T-cell (primary cell): ENCODE results near the gene GGT1. TPM values are rescaled to one million over a fixed set of nuclear protein-coding genes. Genes with fewer than 3 reads are reported as not detected.
A peak's percentile ranks its signal among the peaks of the same experiment; 100 is the strongest.
"Not testable (repeated sequence)": the region's sequence is repeated elsewhere in the genome, so short reads cannot be mapped to it uniquely, and the experiment has no call there.

Experiments
- ATAC-seq, 4 experiments: fragments of 200-7000 bp in 3 of 4; fragments of 150-1000 bp in 1 of 4; cut with Tn5 transposase; replicated peaks in 1 of 4; 1 replicate in 3 of 4; 2 replicates in 1 of 4; pipeline ENCODE4 v1.10.0; 2021; ENCODE audit warnings: moderate library complexity in 3 of 4, mild to moderate bottlenecking in 2 of 4, moderate number of reproducible peaks in 1 of 4
- CTCF ChIA-PET, 2 donors: fragments of 300-600 bp; sonication (Branson Sonifier 250); formaldehyde crosslinking; loops; one replicate each; lab custom pipeline; 2022; ENCODE audit warnings: antibody characterized with exemption in 2 of 2; lab: Charles Lee
- POLR2A ChIA-PET, 2 donors: fragments of 300-600 bp; sonication (Branson Sonifier 250); formaldehyde crosslinking; loops; one replicate each; lab custom pipeline; 2022; ENCODE audit warnings: antibody characterized with exemption in 2 of 2; lab: Charles Lee
- DNase-seq, 35 experiments: peaks; one replicate each; pipeline versions ENCODE4 v3.0.0 to v3.0.0-alpha.2; 2013 to 2023
- H3K27ac ChIP-seq: one replicate; pipeline ENCODE4 v1.5.1; 2013; ENCODE audit warnings: low read length
- H3K27me3 ChIP-seq, 2 experiments: replicated peaks in 1 of 2; 1 replicate in 1 of 2; 2 replicates in 1 of 2; pipeline versions ENCODE4 v1.6.1 to v1.7.0; 2013; ENCODE audit warnings: low read length in 1 of 2, mixed read lengths in 1 of 2; ENCODE audit not compliant: control insufficient read depth in 2 of 2, insufficient read depth in 2 of 2; ENCODE audit errors: extremely low read depth in 1 of 2
- H3K36me3 ChIP-seq, 2 donors: 1 replicate in 1 of 2; 2 replicates in 1 of 2; pipeline versions ENCODE4 v1.6.1 to v1.7.0; 2013; ENCODE audit warnings: low read length in 1 of 2; ENCODE audit not compliant: control insufficient read depth in 2 of 2, insufficient read depth in 1 of 2; ENCODE audit errors: extremely low read depth in 1 of 2
- H3K4me1 ChIP-seq, 2 experiments: 1 replicate in 1 of 2; 2 replicates in 1 of 2; pipeline versions ENCODE4 v1.6.1 to v1.7.0; 2013; ENCODE audit warnings: low read length in 2 of 2, mixed read lengths in 1 of 2; ENCODE audit not compliant: insufficient read depth in 2 of 2, control insufficient read depth in 1 of 2; ENCODE audit errors: extremely low read depth in 1 of 2
- H3K4me3 ChIP-seq, 2 donors: 1 replicate in 1 of 2; 2 replicates in 1 of 2; pipeline versions ENCODE4 v1.5.1 to v1.7.0; 2013; ENCODE audit warnings: mild to moderate bottlenecking in 2 of 2, low read length in 1 of 2, moderate library complexity in 1 of 2; ENCODE audit not compliant: control insufficient read depth in 1 of 2; ENCODE audit errors: extremely low read depth in 1 of 2
- H3K9me3 ChIP-seq: 2 replicates; pipeline ENCODE4 v1.7.0; 2013
- H3K27ac Mint-ChIP-seq, 2 donors: one replicate each; pipeline ENCODE4 v1.8.0; 2020 to 2021; ENCODE audit warnings: mild to moderate bottlenecking in 2 of 2, mixed read lengths in 2 of 2
- H3K27me3 Mint-ChIP-seq, 2 donors: one replicate each; pipeline ENCODE4 v1.8.0; 2021 to 2022; ENCODE audit warnings: mixed read lengths in 2 of 2
- H3K36me3 Mint-ChIP-seq: one replicate; pipeline ENCODE4 v1.8.0; 2021; ENCODE audit warnings: mixed read lengths
- H3K4me1 Mint-ChIP-seq, 3 donors: one replicate each; pipeline ENCODE4 v1.8.0; 2020 to 2022; ENCODE audit warnings: mixed read lengths in 3 of 3, mild to moderate bottlenecking in 1 of 3
- H3K4me3 Mint-ChIP-seq, 3 donors: one replicate each; pipeline ENCODE4 v1.8.0; 2020 to 2022; ENCODE audit warnings: mild to moderate bottlenecking in 3 of 3, mixed read lengths in 3 of 3, moderate library complexity in 3 of 3
- H3K9me3 Mint-ChIP-seq, 3 donors: one replicate each; pipeline ENCODE4 v1.8.0; 2020 to 2022; ENCODE audit warnings: mixed read lengths in 3 of 3
- WGBS: methylation state at CpG from one replicate; pipeline ENCODE4 v1.1.5; 2013; ENCODE audit warnings: missing lambda C conversion rate; ENCODE audit not compliant: insufficient coverage; 5-methylcytosine and 5-hydroxymethylcytosine counted together
- total RNA-seq, 35 experiments: library from RNA in 6 of 35; stranded (reverse) in 6 of 35; fragments of 120-200 nt in 1 of 35; gene quantifications; one replicate each; pipeline versions ENCODE4 v1.2.1 to v1.2.4 and lab custom pipeline; 2013 to 2026

GGT1 gene
- total RNA-seq, 5 donors from 2014 or later (not counting 1 experiment from before 2014, with no cell fraction given), result 11.8 to 30.6 (median 19.8) TPM

- WGBS, result no CpG with 5 or more reads among the region's 13 CpGs
- H3K27me3 Mint-ChIP-seq, H3K36me3 ChIP-seq, ATAC-seq, POLR2A ChIA-PET, H3K9me3 ChIP-seq, H3K4me3 Mint-ChIP-seq, H3K27ac Mint-ChIP-seq, H3K4me3 ChIP-seq, H3K9me3 Mint-ChIP-seq, H3K27me3 ChIP-seq, H3K27ac ChIP-seq, H3K36me3 Mint-ChIP-seq, CTCF ChIA-PET, DNase-seq: not testable (repeated sequence)
- H3K4me1 Mint-ChIP-seq, result peaks cover 18 to 26% (median 23%) of the 10 kb centered on the region in 3 donors
- H3K4me1 ChIP-seq, result peaks cover 4 to 15% of the 10 kb centered on the region in 2 experiments
Observed at GRCh38 chr22:24632642-24633041, 29.6 kb downstream of the GGT1 start.

DNA sequence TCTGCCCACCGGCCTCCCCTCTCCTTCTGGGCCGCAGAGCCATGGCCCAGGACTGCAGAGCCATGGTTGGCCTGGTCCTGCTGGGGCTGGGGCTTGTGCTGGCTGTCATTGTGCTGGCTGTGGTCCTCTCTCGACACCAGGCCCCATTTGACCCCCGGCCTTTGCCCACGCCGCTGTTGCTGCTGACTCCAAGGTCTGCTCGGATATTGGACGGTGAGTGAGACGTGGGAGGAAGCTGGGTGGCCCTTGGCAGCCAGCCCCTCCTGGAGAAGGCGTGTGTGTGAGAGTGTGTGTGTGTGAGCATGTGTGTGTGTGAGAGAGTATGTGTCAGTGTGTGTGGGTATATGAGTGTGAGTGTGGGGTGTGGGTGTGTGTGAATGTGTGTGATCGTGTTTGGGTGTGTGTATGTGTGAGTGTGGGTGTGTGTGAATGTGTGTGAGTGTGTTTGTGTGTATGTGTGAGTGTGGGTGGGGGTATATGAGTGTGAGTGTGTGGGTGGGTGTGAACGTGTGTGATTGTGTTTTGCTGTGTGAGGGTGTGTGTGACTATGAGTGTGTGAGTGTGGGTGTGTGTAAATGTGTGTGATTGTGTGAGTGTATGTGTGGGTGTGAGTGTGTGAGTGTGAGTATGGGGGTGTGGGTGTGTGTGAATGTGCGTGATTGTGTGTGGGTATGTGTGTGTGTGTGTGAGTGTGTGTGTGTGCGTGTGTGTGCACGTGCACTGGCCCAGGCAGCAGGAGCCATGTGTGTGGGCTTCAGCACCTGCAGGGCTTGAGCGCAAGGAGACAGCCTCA lies 30.4 kb downstream of the GGT1 start:
- peak overlapping the region in 1 of 3 donors; percentile 2 for H3K4me3 Mint-ChIP-seq
- peaks cover 18 to 26% (median 23%) of the 10 kb centered on the region in 3 donors for H3K4me1 Mint-ChIP-seq
- not testable (repeated sequence) for ATAC-seq

DNA sequence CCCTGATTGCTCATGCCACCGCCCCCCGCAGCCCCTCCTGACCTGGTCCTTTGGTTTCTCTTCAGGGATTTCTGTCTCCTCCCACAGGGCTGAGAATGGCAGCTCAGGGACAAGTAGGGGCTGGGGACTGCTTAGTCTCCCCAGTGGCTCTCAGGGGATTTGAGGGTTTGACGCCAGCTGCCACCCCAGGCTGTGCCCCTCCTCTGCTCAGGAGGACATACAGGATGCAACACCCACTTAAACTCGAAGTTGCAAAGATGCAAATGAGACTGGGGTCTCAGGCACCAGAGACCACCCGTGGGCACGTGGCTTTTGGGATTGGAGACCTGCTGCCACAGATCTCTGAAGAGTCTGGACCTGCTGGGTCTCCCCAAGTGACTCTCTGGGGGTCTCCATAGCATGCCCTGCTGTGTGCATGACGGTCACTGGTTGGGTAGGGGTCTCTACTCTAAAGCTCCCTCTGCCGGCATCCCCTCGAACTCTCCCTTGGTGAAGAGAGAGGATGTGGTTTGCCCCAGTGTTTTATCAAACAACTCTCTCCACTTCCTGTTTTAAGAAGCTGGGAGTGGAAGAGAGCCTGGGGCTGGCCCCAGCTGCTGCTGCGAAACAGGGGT lies 31.9 kb downstream of the GGT1 start:
- CTCF ChIA-PET, H3K9me3 ChIP-seq, H3K4me3 ChIP-seq, H3K27me3 Mint-ChIP-seq, H3K27ac ChIP-seq, H3K27me3 ChIP-seq, POLR2A ChIA-PET, ATAC-seq, H3K36me3 ChIP-seq, H3K36me3 Mint-ChIP-seq, H3K9me3 Mint-ChIP-seq: not testable (repeated sequence)
- 46% methylated on average over 3 of the region's 10 CpGs for WGBS
- peak in 5 of 35 experiments; percentile 5 to 16 (median 11) for DNase-seq
- H3K4me1 Mint-ChIP-seq, result peaks cover 18 to 26% (median 23%) of the 10 kb centered on the region in 3 donors
- peaks cover 4 to 15% of the 10 kb centered on the region in 2 experiments for H3K4me1 ChIP-seq
- H3K4me3 Mint-ChIP-seq, result peak overlapping the region in 1 of 3 donors; percentile 70
- peak overlapping the region in 1 of 2 donors; percentile 72 for H3K27ac Mint-ChIP-seq

More for the DNA sequence above, 30.4 kb downstream of the GGT1 start:
- H3K4me3 ChIP-seq, H3K36me3 Mint-ChIP-seq, POLR2A ChIA-PET, H3K9me3 ChIP-seq, CTCF ChIA-PET, H3K27ac ChIP-seq, H3K27me3 Mint-ChIP-seq, H3K36me3 ChIP-seq, DNase-seq, H3K27me3 ChIP-seq, H3K9me3 Mint-ChIP-seq: not testable (repeated sequence)
- peaks cover 4 to 15% of the 10 kb centered on the region in 2 experiments for H3K4me1 ChIP-seq
- 76% methylated on average over 9 of the region's 16 CpGs for WGBS
- peak overlapping the region in 1 of 2 donors; percentile 50 for H3K27ac Mint-ChIP-seq

DNA sequence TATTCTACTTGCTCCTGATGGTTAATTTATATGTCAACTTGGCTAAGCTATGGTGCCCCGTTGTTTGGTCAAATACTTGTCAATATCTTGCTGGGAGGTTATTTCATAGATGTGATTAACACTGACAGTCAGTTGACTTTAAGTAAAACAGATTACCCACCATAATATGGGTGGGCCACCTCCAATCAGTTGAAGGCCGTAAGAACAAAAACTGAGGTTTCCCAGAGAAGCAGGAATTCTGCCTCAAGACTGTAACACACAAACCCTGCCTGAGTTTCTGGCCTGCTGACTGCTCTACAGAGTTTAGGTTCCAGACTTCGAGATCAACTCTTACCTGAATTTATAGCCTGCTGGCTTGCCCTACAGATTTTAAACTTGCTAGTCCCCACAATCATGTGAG lies 33.5 kb downstream of the GGT1 start:
- not testable (repeated sequence) for H3K4me3 Mint-ChIP-seq

DNA sequence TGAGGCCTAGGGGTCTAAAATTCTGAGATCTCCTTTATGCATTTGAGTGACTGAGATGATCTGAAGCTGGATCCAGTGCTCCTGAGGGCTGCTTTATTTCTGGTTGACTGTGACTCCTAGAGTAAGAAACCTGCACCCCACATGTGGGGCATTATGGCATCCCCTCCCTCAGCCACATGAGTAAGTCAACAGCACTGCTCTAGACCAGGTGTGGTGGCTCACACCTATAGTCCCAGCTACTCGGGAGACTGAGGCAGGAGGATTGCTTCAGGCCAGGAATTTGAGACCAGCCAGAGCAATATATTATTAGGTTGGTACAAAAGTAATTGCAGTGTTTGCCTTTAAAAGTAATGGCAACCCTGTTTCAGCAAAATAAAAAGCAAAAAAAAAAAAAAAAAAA lies 39.3 kb downstream of the GGT1 start:
- H3K4me3 Mint-ChIP-seq, POLR2A ChIA-PET, H3K4me1 Mint-ChIP-seq, ATAC-seq, H3K4me1 ChIP-seq, H3K27me3 ChIP-seq, CTCF ChIA-PET, H3K9me3 ChIP-seq, H3K9me3 Mint-ChIP-seq, DNase-seq, H3K4me3 ChIP-seq, H3K27ac Mint-ChIP-seq, H3K36me3 ChIP-seq, H3K36me3 Mint-ChIP-seq, H3K27ac ChIP-seq, H3K27me3 Mint-ChIP-seq: not testable (repeated sequence)
- WGBS, result no CpG with 5 or more reads among the region's 1 CpG

More for the DNA sequence above, 33.5 kb downstream of the GGT1 start:
- POLR2A ChIA-PET, result interaction anchor here in 1 of 2 donors (0.6 kb wide), 1 partner anchor 110 kb away, joined by 5 read pairs; no protein-coding TSS in a partner anchor
- DNase-seq, H3K36me3 Mint-ChIP-seq, H3K27ac ChIP-seq, H3K9me3 Mint-ChIP-seq, H3K9me3 ChIP-seq, H3K27me3 Mint-ChIP-seq, H3K4me3 ChIP-seq, ATAC-seq, H3K27me3 ChIP-seq, H3K36me3 ChIP-seq: not testable (repeated sequence)
- H3K4me1 ChIP-seq, result peaks cover 4 to 15% of the 10 kb centered on the region in 2 experiments
- CTCF ChIA-PET, result interaction anchor here in 1 of 2 donors (0.6 kb wide), 1 partner anchor 418 kb away, joined by 4 read pairs; no protein-coding TSS in a partner anchor
- no CpG with 5 or more reads among the region's 3 CpGs for WGBS
- H3K4me1 Mint-ChIP-seq, result peaks cover 18 to 26% (median 23%) of the 10 kb centered on the region in 3 donors
- peak overlapping the region in 1 of 2 donors; percentile 66 for H3K27ac Mint-ChIP-seq

- DNase-seq, H3K27me3 ChIP-seq, H3K4me1 Mint-ChIP-seq, CTCF ChIA-PET, H3K4me3 Mint-ChIP-seq, H3K9me3 ChIP-seq, H3K36me3 Mint-ChIP-seq, H3K27ac Mint-ChIP-seq, H3K36me3 ChIP-seq, H3K27me3 Mint-ChIP-seq, H3K4me3 ChIP-seq, POLR2A ChIA-PET, H3K4me1 ChIP-seq, H3K9me3 Mint-ChIP-seq, ATAC-seq, H3K27ac ChIP-seq: not testable (repeated sequence)
- no CpG with 5 or more reads among the region's 11 CpGs for WGBS
Observed at GRCh38 chr22:24644409-24644808, 41.4 kb downstream of the GGT1 start.
